Thyroid gland (tissue), 4 donors: Measurements from ENCODE around the gene MRPL43. TPM values are rescaled to one million over a fixed set of nuclear protein-coding genes. Genes with fewer than 3 reads are reported as not detected.
"Not testable (repeated sequence)": the region's sequence is repeated elsewhere in the genome, so short reads cannot be mapped to it uniquely, and the experiment has no call there.

Experiments used
- DNase-seq, 2 donors: peaks; one replicate each; pipeline ENCODE4 v3.0.0-alpha.2; 2019
- H3K27ac ChIP-seq, 3 donors: fragments of 200-600 bp; sonication (generic); 1 replicate in 2 of 3; 2 replicates in 1 of 3; pipeline ENCODE4 v1.5.1; 2016 to 2019; ENCODE audit warnings: mild to moderate bottlenecking in 1 of 3, moderate library complexity in 1 of 3
- H3K27me3 ChIP-seq: fragments of 200-600 bp; sonication (generic); one replicate; pipeline ENCODE4 v1.5.1; 2019
- H3K36me3 ChIP-seq, 2 donors: fragments of 200-600 bp; sonication (generic); one replicate each; pipeline ENCODE4 v1.5.1; 2016 to 2019
- H3K4me1 ChIP-seq, 2 donors: fragments of 200-600 bp; sonication (generic); one replicate each; pipeline ENCODE4 v1.5.1; 2017 to 2019
- H3K4me3 ChIP-seq, 3 donors: fragments of 200-600 bp; sonication (generic); replicated peaks in 1 of 3; 1 replicate in 2 of 3; 2 replicates in 1 of 3; pipeline ENCODE4 v1.5.1; 2016; ENCODE audit warnings: mild to moderate bottlenecking in 1 of 3
- H3K9me3 ChIP-seq: fragments of 200-600 bp; sonication (generic); one replicate; pipeline ENCODE4 v1.5.1; 2017
- CTCF ChIP-seq, 6 experiments: fragments of 200-600 bp in 3 of 6; fragments of 450-650 bp in 3 of 6; sonication (generic) in 3 of 6; IDR thresholded peaks; one replicate each; pipeline ENCODE4 v1.5.1; 2016 to 2019; ENCODE audit warnings: antibody characterized with exemption in 6 of 6, mild to moderate bottlenecking in 2 of 6, inconsistent platforms in 1 of 6, moderate library complexity in 1 of 6
- POLR2A ChIP-seq, 2 donors: fragments of 450-650 bp; IDR thresholded peaks; one replicate each; pipeline ENCODE4 v1.6.1; 2017; ENCODE audit warnings: antibody characterized with exemption in 2 of 2, mild to moderate bottlenecking in 2 of 2, moderate library complexity in 1 of 2
- WGBS, 2 donors: methylation state at CpG; one replicate each; pipeline ENCODE4 v1.1.5; 2017; 5-methylcytosine and 5-hydroxymethylcytosine counted together
- intact Hi-C: fragments of 100-400 bp; cut with DNase I; formaldehyde crosslinking; loops from one replicate; pipeline ENCODE4 v1.15.1; 2023
- total RNA-seq, 4 donors: library from RNA; depleted of rRNA; stranded (reverse); fragments of >200 nt; gene quantifications; one replicate each; pipeline ENCODE4 v1.2.3, GENCODE V29; 2016

Gene MRPL43
- 100 to 1,000 TPM in 3 of 4 donors, 10 to 100 TPM in 1; 86.1 to 178 (median 145) TPM for total RNA-seq

DNA sequence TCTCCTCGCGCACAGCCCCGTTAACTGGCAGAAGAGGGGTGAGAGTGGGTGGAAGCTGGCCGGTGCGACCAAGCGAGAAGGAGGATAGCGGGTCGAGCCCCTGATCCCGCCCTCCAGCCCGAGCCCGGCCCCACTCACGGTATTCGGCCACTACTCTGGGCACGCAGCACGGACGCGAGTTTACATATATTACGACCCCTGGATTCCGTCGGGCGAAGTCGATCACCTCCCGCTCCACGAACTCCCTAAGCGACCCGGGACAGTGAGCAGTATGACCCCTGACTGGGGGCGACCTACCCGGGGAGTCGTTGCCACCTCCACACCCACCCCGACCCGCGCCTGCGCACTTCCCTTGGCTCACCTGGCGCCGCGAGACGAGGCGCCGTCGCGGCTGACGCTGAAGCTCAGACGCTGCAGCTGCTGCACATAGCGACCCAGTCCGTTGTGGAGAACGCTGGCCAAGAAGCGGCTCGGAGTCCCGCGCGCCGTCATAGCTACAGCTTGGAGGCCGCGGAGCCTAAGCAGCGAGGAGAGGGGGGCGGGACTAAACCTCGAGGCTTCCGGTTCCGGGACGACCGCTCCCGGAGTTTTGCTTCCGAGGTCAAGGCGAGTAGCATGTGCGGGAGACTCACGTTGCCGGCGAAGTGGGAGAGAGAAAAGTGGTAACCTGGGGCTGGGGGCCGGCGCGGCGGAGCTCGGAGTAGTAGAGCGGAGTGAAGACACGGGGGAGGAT lies at the start of gene MRPL43, which contains the start of gene TWNK:
MRPL43 (minus strand) TSS at position 546 of the 733 bp plus-strand sequence; CDS start at position 492, 54 bp downstream.
TWNK (plus strand) TSS at position 592 of the 733 bp plus-strand sequence. CDS start 668 bp downstream, outside the sequence.
- DNase-seq = peak; percentile 82 to 83
- H3K27ac ChIP-seq = peak within 1 kb of the TSS; percentile 37 to 69 (median 55)
- H3K36me3 ChIP-seq = peaks cover 4 to 18% of the 10 kb centered on the region in 2 donors
- no peaks in the 10 kb centered on the region for H3K9me3 ChIP-seq
- 0 to 1% methylated on average over 44 to 53 of the region's 75 CpGs for WGBS, 2 donors
- H3K27me3 ChIP-seq = no peaks in the 10 kb centered on the region
- intact Hi-C loops = no loop called here
- peak within 1 kb of the TSS; percentile 79 to 98 (median 89) for H3K4me3 ChIP-seq
- peaks cover 18 to 26% of the 10 kb centered on the region in 2 donors for H3K4me1 ChIP-seq
- TF ChIP-seq POLR2A (IDR thresholded peaks at IDR 0.05) (peak in 1 of 2 donors; percentile 59), CTCF (IDR thresholded peaks at IDR 0.05) (no peak)

DNA sequence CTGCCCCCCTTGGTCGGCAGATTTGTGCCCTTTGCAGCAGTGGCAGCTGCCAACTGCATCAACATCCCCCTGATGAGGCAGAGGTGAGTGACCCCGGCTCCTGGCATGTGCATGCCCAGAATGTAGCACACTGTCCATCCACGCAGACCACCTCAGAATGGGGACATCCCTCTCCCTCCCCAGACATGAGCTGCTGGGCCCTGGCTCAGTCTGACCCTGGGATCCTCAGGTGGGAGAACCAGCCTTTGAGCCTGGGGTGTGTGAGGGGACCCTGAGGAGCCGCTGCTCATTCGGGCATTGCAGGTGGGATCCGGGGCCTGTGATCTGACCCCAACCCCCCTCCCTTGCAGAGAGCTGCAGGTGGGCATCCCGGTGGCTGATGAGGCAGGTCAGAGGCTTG lies 49.4 kb upstream of the MRPL43 start:
- H3K9me3 ChIP-seq = no peaks in the 10 kb centered on the region
- no peaks in the 10 kb centered on the region for H3K27me3 ChIP-seq
- whole genome bisulfite sequencing, 2 donors = 64 to 90% methylated on average over 3 of the region's 7 CpGs

DNA sequence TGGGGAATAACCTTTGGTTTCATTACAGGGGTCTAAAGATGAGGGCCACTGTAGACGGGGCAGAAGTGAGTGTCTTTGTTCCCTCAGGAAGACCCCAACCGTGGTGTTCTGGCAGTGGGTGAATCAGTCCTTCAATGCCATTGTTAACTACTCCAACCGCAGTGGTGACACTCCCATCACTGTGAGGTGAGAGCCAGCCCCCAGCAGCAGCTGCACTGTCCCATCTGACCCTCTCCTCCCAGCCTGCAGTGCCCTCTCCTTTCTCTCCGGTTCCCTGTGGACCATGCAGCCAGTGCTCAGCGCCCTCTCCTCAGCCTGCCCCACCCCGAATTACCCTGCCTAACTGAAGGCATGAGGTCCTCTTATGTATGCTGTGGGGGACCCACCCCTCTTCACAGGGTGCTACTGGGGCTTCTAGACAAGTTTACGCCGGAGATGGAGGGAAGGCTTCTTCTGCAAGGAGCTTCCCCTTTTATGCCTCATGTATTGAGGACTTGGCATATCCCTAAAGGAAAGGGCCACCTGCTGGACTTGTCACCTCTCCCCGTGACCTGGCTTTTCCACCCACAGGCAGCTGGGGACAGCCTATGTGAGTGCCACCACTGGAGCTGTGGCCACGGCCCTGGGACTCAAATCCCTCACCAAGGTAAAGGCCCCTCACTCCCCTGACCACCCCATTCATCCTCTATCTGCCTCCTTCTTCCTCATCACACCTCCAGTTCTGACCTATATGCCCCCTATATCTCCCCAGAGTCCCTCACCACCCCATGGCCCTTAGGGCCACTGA lies 48.8 kb upstream of the MRPL43 start:
- Histone ChIP-seq H3K4me1 (peaks cover 14 to 15% of the 10 kb centered on the region in 2 donors), H3K27me3 (no peaks in the 10 kb centered on the region), H3K27ac (no peak overlapping the region), H3K36me3 (peaks cover 18 to 22% of the 10 kb centered on the region in 2 donors), H3K9me3 (no peaks in the 10 kb centered on the region), H3K4me3 (no peak overlapping the region)
- TF ChIP-seq CTCF (IDR thresholded peaks at IDR 0.05) (no peak), POLR2A (IDR thresholded peaks at IDR 0.05) (no peak)
- WGBS, 2 donors = 85 to 89% methylated on average over 10 of the region's 10 CpGs
- no peak for DNase-seq
- intact Hi-C loops = no loop called here

More for the DNA sequence above, 49.4 kb upstream of the MRPL43 start:
- Histone ChIP-seq H3K4me1 (peaks cover 12 to 14% of the 10 kb centered on the region in 2 donors), H3K27ac (no peak overlapping the region), H3K4me3 (no peak overlapping the region), H3K36me3 (peaks cover 18 to 22% of the 10 kb centered on the region in 2 donors)
- intact Hi-C loops = no loop called here
- no peak for TF ChIP-seq POLR2A (IDR thresholded peaks at IDR 0.05)
- no peak for TF ChIP-seq CTCF (IDR thresholded peaks at IDR 0.05)
- no peak for DNase-seq

DNA sequence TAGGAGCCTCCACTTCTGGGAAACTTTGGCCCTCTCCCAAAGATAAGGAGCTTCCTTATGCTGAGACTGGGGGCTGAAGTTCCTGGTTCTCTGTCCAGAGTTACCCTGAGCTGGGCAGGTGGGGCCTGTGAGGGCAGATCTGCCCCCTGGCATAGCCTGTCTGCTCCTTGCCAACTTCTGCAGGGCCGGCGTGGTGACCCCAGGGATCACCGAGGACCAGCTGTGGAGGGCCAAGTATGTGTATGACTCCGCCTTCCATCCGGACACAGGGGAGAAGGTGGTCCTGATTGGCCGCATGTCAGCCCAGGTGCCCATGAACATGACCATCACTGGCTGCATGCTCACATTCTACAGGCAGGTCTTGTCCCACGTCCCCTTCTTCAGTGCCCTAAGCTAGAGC lies 48.0 kb upstream of the MRPL43 start:
- peaks cover 18 to 22% of the 10 kb centered on the region in 2 donors for H3K36me3 ChIP-seq
- 89 to 92% methylated on average over 7 of the region's 7 CpGs for whole genome bisulfite sequencing, 2 donors

GRCh38 chr10:101034404-101034803 lies 47.1 kb upstream of the MRPL43 start:
- H3K4me1 ChIP-seq = peaks cover 22 to 28% of the 10 kb centered on the region in 2 donors
- not testable (repeated sequence) for DNase-seq, H3K27me3 ChIP-seq, H3K9me3 ChIP-seq, H3K4me3 ChIP-seq, H3K27ac ChIP-seq
- intact Hi-C loops = loop anchor here (5.0 kb wide), 1 partner anchor 33 kb away; no protein-coding TSS in a partner anchor
- H3K36me3 ChIP-seq = peaks cover 18 to 22% of the 10 kb centered on the region in 2 donors
- 90 to 95% methylated on average over 4 of the region's 4 CpGs for WGBS, 2 donors

More for the DNA sequence above, 48.0 kb upstream of the MRPL43 start:
- no peak for DNase-seq
- TF ChIP-seq CTCF (IDR thresholded peaks at IDR 0.05) = no peak
- no peak for TF ChIP-seq POLR2A (IDR thresholded peaks at IDR 0.05)
- Histone ChIP-seq H3K27me3 (no peaks in the 10 kb centered on the region), H3K4me1 (peaks cover 20% of the 10 kb centered on the region in 2 donors), H3K27ac (no peak overlapping the region), H3K9me3 (no peaks in the 10 kb centered on the region), H3K4me3 (no peak overlapping the region)
- intact Hi-C loops = no loop called here
